NCI-H748 (cell line): ENCODE data around the gene CNTN1.

Source experiments
- DNase-seq: peaks from one replicate; lab custom pipeline; 2025; ENCODE audit not compliant: unreplicated experiment; lab: John Stamatoyannopoulos, UW

The CNTN1 gene

GRCh38 chr12:40768125-40768864, 76.1 kb downstream of the CNTN1 start:
- DNase-seq = no peak

GRCh38 chr12:40769846-40770245, 77.6 kb downstream of the CNTN1 start:
- DNase-seq = no peak

GRCh38 chr12:40770781-40771180, 78.5 kb downstream of the CNTN1 start:
- no peak for DNase-seq

GRCh38 chr12:40775661-40776060, 83.4 kb downstream of the CNTN1 start:
- DNase-seq = no peak

- DNase-seq = no peak
Observed at GRCh38 chr12:40784102-40784501, 91.9 kb downstream of the CNTN1 start.

- DNase-seq = no peak
Observed at GRCh38 chr12:40788276-40788675, 96.0 kb downstream of the CNTN1 start.

GRCh38 chr12:40792792-40793386, 100.7 kb downstream of the CNTN1 start:
- DNase-seq = no peak

GRCh38 chr12:40793471-40793870, 101.2 kb downstream of the CNTN1 start:
- no peak for DNase-seq

- DNase-seq = no peak
Observed at GRCh38 chr12:40794087-40794486, 101.8 kb downstream of the CNTN1 start.

GRCh38 chr12:40801082-40801481, 108.8 kb downstream of the CNTN1 start:
- no peak for DNase-seq

- no peak for DNase-seq
Observed at GRCh38 chr12:40801861-40802260, 109.6 kb downstream of the CNTN1 start.

- no peak for DNase-seq
Observed at GRCh38 chr12:40802656-40803055, 110.4 kb downstream of the CNTN1 start.

- no peak for DNase-seq
Observed at GRCh38 chr12:40819436-40820108, 127.3 kb downstream of the CNTN1 start.

- DNase-seq = peak; percentile 7
Observed at GRCh38 chr12:40820794-40821484, 128.7 kb downstream of the CNTN1 start.

- no peak for DNase-seq
Observed at GRCh38 chr12:40825156-40825555, 132.9 kb downstream of the CNTN1 start.

GRCh38 chr12:40827683-40828592, 135.7 kb downstream of the CNTN1 start:
- DNase-seq = peak; percentile 48

GRCh38 chr12:40828593-40828990, 136.4 kb downstream of the CNTN1 start:
- no peak for DNase-seq

- no peak for DNase-seq
Observed at GRCh38 chr12:40829738-40830144, 137.5 kb downstream of the CNTN1 start.

GRCh38 chr12:40831916-40832315, 139.7 kb downstream of the CNTN1 start:
- DNase-seq = no peak

- DNase-seq = no peak
Observed at GRCh38 chr12:40832668-40833067, 140.4 kb downstream of the CNTN1 start.

GRCh38 chr12:40833818-40834217, 141.6 kb downstream of the CNTN1 start:
- no peak for DNase-seq
